NOMO-1 (cell line): ENCODE results near the gene GABRG2.
A peak's percentile ranks its signal among the peaks of the same experiment; 100 is the strongest.
"Not testable (repeated sequence)": the region's sequence is repeated elsewhere in the genome, so short reads cannot be mapped to it uniquely, and the experiment has no call there.

Source experiments
- DNase-seq, 2 experiments: peaks; one replicate each; lab custom pipeline; 2025; ENCODE audit not compliant: unreplicated experiment in 2 of 2; lab: John Stamatoyannopoulos, UW

GABRG2 gene

DNA sequence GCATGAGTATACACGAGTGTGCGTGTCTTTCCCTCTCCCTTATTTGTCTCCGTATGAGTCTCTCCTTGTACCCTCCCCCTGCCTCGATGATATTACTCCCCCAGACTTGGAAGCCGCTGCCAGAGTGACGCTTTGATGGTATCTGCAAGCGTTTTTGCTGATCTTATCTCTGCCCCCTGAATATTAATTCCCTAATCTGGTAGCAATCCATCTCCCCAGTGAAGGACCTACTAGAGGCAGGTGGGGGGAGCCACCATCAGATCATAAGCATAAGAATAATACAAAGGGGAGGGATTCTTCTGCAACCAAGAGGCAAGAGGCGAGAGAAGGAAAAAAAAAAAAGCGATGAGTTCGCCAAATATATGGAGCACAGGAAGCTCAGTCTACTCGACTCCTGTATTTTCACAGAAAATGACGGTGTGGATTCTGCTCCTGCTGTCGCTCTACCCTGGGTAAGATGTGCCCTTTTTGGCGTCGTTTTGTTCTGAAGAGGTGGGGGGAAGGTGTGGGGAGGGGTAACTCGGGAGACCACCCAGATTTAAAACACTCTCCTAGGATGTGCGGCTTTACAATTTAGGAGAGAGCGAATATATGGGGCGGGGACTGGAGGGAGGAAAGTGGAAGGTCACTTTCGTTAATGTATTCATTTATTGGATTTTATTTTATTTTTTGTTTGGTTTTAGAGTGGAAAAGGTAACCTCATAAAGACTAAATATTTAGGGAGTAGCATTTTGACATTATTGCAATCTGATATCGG is at the start of gene GABRG2:
GABRG2 (plus strand) TSS at position 119 of the 757 bp plus-strand sequence; CDS start at position 346, 227 bp downstream.
- no peak for DNase-seq

DNA sequence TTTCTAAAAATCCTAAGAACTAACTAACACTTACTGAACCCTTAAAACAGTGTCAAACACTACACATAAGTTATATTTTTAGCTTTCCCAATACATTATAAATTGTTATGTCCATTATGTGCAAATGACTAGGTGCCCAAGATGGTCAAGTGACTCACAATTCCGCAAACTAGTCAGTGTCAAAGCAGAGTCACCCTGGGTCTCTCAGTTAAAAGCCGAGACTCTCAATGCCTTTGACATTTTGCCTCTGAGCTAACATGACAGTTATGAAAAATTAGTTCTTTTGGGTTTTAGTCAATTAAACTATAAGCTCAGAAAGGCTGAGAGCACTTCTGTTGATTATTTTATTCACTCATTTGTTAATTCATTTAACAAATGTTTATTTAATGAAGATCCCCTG is 42.3 kb upstream of the GABRG2 start:
- no peak for DNase-seq

DNA sequence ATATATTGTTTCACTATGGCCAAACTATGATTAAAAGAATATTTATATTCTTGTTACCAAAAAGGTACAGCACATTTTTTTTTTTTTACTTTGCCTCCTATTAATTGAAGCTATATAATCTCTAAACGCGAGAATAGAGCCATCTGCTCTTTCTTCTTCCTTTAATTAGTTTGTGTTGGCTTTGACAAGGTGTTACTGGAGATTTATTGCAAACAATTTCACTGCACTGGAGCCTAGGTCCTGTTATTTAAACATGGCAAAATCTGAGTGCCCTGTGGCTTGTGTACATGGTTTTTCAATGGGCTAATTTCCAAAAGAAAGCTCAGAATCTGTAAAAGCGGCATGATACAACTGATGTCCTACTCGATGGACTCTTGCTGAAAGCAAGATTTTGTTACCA is 40.8 kb upstream of the GABRG2 start:
- no peak for DNase-seq

DNA sequence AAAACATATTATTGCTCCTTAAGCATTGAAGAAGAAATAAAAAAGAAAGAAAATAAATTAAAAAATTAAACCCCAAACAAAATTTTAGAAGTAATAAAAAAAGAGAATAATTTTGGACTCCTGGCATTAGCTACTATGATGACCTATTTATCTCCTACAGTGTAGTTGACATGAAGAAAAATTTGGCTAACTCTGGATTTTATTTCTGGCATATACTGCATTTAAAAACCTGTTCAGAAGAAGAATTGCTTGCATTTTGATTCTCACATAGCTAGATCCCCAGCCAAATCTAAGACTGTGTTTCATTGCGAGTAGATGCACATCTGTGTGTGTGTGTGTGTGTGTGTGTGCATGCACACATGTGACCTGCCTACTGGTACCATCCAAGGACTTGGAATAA is 30.1 kb upstream of the GABRG2 start:
- no peak for DNase-seq

DNA sequence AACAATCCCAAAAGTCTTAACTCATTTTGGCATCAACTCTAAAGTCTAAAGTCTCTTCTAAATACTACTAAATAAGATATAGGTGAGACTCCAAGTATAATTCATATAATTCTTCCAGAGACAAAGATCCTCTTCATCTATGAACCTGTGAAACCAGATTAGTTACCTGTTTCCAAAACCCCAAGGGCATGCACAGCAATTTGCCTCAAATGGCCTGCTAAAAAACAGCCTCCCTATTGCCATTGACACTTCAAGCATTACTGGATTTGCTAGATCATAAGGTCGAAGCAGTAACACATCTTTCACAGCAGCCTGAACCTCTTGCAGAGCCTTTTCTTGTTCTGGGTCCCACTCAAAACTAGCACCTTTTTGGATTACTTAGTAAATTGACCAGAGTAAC is 20.3 kb upstream of the GABRG2 start:
- DNase-seq: no peak

DNA sequence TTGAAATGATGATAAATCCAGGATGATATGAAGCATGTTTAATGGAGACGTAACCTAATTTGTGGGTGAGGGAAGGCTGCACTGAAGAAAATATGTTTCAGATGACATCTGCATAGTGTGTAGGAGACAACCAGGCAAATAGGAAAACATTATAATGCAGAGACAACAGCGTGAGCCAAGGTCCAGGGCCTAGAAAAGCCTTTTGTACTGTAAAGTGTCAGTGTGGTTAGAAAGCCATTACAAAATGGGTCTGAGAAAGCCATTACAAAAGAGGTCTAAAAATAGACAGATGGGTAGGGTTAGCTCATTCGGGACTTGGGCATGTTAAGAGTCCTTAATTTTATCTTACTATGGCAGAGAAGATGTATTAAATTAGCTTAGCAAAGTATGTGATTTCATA is 14.9 kb upstream of the GABRG2 start:
- no peak for DNase-seq

DNA sequence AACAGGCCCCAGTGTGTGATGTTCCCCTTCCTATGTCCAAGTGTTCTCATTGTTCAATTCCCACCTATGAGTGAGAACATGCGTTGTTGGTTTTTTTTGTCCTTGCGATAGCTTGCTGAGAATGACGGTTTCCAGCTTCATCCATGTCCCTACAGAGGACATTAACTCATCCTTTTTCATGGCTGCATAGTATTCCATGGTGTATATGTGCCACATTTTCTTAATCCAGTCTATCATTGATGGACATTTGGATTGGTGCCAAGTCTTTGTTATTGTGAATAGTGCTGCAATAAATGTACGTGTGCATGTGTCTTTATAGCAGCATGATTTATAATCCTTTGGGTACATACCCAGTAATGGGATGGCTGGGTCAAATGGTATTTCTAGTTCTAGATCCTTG is 12.5 kb upstream of the GABRG2 start:
- DNase-seq: not testable (repeated sequence)

DNA sequence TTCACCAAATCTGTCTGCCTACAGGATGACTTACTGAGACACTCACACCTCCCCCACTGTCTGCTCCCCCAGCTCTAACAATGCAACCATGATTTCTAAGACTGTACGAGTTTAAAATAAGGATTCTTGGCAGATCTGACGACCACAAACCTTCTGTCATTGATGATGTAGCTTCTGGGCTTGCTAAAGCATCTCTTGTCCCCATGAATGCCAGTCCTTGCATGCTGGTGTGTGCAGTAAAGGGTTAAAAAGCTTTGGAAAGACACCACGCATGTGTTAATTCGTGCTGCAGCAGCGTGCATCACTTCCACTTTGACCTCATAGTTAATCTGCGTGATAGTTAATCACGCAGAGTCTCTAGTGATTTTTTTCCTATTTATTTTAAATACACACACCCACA is 411 bp upstream of the GABRG2 start:
- no peak for DNase-seq

DNA sequence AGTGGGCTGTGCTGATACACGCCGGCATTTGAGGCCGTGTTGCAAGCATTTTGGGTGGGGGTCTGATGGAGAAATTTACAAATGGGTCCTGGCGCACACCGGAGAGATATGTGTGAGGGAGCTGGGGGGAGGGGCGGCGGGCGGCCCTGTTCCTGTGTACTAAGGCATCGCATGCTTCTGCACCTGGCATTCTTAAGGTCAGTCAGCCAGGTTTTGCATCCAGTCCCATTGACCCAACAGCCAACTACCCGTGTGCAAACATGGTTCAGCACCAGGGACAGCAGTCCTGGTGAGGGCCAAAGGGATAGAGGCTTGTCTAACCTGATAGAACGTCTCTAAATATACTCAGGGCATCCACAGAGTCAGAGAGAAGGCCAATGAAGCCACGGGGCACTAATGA is 839 bp downstream of the GABRG2 start:
- DNase-seq: peak in 1 of 2 experiments; percentile 9

DNA sequence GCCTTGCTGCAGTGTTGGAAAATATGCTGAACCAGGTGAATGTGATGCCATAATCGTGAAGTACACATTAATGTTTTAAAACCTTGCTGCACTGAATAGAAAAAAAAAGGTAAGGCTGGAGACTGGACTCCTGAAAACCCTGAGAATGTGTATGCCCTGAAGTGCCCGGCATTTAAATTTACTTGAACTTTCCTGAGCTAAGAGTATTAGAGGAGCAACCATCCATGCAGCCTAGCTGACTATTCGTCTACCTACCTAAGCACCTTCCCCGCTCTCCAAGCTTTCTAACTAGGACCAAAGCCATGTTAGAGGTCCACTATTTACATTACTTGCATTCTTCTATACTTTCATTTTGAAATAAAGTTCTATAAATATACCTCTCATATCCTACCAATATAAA is 1.4 kb downstream of the GABRG2 start:
- no peak for DNase-seq

DNA sequence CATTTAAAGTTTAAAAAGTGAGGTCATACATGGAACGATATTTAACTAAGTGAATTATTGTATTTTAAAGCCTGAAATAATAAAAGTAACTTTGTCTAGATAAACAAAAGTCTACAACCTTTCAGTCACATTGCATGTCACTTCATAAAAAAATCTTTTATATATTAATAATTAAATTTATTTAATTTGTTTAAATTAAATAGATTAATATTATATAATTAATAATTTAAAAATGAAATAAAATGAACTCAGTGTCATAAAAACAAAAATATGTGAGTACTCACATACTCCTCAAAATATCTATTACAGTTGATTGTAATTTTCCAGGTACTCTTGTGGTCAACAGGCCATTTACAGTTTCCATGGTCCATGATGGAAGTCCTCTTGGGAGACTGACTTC is 11.2 kb downstream of the GABRG2 start:
- no peak for DNase-seq

DNA sequence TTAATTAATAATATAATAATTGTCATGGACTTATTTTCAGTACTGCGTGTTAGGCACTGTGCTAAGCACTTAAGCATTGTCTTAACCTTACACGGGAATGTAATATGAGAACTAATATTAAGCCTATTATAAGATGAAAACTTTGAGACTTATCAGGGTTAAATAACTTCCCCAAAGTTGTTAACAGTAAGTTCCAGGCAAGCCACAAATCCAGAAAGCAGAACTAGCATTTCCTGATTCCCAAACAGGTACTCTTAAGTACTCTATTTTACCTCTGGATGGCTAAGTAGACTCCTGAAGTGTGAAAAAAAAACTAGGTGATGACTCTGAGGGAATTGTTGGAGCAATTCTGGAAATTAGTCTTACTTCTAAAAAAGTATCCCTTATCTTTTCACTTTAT is 23.8 kb downstream of the GABRG2 start:
- DNase-seq: no peak

DNA sequence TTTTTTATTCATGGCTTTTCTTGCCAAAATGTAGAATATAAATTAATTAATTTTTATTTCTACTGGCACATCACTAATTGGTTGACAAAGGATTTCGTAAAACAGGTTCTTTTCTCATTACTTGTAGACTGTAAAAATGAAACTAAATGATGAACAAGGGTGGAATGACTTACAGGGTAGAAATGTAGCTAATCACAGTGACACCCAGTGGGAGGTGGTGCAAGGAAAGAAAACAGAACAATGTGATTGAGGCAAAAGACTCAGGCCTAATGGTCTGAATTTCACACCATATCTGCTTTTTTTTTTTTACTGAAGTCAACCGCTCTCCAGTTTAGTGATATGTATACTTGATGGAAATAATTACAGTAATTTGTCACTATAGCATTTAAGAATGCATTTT is 28.9 kb downstream of the GABRG2 start:
- DNase-seq: no peak

DNA sequence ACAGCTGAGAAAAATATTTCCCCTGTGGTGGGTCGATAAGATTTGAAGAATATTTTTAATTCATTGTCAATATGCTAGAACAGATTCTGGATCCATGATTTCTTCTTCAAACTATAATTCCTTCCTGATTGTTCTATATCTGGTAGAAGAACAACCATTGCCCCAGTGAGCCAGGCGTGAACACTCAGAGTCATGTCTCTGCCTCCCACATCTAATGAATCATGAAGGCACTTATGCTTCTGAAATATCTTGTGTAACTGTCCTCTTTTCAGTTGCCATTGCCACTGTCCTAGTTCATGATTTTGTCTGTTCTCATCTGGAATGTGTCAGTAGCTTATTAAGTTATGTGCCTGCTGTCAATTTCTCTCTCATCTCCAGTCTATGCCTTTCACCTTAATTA is 40.0 kb downstream of the GABRG2 start:
- DNase-seq: no peak

DNA sequence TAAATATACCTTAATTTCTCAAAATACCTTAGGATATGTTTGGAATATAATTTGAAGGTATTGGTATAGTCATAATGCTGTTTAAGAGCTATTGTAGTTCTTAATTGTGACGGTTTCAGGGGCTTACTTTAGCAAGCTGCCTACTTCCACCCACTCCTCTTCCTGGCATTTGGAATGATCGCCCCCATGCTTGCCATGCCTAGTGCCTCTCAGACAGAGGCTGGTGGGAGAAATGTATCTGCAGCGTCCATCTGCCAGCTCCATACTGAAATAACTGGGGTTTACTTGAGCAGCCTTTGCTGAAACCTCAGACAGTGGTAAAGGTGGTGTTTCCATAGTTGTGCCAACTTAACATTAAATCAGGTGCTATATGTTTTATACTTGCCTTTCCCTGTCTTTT is 52.2 kb downstream of the GABRG2 start:
- DNase-seq: no peak

DNA sequence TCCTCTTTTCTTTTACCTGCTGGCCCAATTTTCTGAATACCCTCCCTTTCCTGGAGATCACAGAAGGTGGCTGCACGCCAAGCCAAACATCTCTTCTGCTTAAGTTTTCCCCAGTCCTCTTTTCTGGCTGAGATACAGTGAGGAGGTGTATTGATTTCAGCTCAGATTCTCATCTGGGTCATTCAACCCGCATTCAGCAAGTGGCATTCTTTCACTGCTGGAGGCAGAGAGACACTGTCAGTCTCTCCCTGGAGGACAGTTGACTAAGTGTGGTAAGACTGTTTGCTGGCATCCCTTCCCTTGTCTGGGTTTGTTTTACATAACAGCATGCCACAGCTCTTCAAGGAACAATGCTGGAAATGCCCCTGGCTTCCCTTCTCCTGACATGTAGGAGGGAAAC is 60.5 kb downstream of the GABRG2 start:
- DNase-seq: no peak

DNA sequence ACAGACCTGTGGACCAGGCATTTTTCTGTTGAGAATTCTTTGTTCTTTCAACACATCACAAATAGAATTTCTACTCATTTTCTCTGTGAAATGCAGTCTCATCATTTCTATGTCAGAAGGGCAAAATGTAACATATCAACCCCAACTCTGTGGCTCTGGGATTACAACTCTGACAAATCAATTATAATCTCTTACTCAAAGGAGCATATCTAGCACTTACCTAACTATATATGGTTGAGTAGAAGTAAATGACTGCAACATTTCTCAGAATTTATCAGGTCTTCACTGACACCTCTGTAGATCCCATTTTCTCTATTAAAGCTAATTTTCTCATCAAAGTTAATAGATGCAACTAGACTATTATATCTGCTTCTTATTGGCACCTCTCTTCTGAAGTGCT is 64.8 kb downstream of the GABRG2 start:
- no peak for DNase-seq

DNA sequence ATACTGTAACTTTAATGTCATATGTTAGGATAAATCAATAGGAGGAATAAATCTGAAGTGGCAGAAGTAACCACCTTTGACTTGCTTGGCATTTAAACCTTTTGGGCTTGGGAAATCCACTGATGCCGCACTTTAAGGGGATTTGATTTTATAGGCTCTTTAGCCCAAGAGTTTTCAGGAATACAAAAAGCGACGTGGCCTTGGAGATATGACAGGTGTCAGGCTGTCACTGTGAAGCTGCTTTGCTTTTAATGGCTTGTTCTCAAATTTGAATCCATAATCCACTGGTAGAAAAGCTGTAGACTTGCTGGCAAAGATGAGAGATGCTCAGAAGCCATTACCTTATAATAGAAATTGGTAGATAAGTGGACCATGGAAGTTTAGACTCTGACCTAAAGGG is 71.6 kb downstream of the GABRG2 start:
- no peak for DNase-seq

DNA sequence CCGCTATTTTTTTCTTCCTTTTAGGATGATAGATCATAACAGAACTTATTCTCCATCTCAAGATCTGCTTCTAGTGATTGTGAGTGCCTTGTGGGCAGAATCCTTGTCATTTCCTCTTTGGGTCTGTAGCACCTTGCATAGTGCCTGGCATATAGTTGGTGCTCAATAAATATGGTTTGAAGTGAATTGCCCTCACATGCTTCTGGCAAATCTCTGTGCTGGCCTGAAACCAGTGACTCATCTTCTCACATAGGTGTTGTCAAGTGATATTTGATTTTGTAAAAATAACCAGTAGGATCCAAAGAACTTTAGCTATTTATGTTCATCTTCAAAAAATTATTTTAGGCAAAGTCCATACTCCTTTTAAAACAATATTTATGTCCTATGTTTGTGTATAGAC is 86.7 kb downstream of the GABRG2 start:
- no peak for DNase-seq

DNA sequence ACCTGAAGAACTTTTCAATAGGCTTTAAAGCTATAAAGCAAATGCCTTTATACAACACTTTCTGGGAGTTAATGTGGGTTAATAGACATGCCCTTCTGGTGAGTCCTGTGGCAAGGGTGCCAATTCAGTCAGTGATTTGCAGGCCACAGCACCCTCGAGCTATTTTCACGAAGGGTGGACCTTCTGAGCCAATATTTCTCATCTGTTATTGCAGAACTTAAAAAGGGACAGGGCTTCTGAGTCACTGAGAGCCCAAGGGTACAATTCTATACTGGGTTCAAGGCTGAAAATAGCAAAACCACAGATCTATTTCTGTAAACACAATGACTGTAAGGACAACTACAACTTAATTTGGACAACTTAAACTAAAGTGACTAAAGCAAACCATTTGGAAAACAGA is 92.8 kb downstream of the GABRG2 start:
- no peak for DNase-seq

DNA sequence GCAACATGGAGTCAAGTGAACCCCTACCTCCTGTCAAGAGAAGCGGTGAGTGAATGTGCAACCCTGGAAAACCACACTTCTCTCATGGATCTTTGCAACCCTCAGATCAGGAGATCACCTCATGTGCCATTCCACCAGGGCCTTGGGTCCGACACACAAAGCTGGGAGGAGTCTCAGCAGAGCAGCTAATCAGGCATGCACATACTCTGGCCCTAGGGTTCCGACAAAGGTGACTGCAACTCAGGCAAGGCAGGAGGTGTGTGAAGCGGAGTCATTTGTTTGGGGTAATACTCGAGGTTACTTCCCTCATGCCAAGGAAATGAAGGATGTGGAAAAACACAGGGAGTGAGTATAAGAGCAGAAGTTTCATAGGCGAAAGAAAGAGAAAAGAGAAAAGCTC is 96.1 kb downstream of the GABRG2 start:
- DNase-seq: no peak

DNA sequence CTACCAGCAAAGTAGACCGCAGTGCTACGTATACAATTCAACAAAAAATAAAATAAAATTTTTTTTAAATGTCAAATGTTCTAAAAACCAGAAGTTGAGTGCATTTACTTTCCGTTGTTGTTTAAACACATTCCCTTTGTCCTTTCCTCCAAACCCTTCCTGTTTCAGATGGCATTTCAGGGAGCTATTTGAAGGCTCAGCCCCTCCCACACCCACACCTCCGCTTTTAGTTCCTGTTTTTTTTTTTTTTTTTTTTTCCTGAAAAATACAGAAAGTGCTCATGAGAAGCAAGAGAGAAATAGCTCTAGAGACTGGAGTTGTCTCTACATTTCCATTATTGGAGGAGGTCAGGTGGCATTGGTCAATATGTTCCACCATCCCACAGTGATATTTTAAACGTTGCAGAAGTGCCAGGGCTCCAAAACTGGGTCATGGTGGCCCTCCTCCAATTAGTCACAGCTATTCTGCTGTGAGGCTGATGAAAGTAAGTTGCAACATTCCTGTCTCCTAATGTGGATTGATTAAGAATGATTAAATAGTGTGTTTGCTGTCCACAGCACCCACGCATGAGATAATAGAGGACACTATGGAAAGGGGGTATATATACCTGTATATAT is 106.9 kb downstream of the GABRG2 start:
- peak; percentile 52 to 74 for DNase-seq

DNA sequence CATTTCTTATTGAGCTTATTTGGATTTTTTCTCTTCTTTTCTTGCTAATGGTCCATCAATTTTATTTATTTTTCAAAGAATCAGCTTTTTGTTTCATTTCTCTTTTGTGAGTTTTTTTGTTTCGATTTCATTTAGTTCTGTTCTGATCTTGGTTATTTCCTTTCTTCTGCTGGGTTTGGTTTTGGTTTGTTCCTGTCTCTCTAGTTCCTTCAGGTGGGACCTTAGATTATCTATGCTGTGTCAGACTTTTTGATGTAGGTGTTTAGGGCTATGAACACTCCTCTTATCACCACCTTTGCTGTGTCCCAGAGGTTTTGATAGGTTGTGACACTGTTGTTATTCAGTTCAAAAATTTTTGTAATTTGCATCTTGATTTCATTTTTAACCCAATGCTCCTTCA is 119.8 kb downstream of the GABRG2 start:
- DNase-seq: no peak
